ENCODE measurements around the gene CDON. TPM values are rescaled to one million over a fixed set of nuclear protein-coding genes. Genes with fewer than 3 reads are reported as not detected.

Gene CDON
- polyA plus RNA-seq, 3 donors: 0.01 TPM; not detected in 2

- Histone ChIP-seq H3K4me1 (ENCODE audit: control insufficient read depth in 1 of 2, insufficient read depth in 2 of 2, low read length in 2 of 2) (no peaks in the 10 kb centered on the region), H3K4me3 (replicated peaks in 1 of 3; ENCODE audit: low read depth in 2 of 3, low read length in 3 of 3) (no peak overlapping the region), H3K79me2 (ENCODE audit: insufficient read depth, low read length) (no peaks in the 10 kb centered on the region), H3K27ac (ENCODE audit: low read depth in 1 of 2, low read length in 2 of 2) (no peak overlapping the region), H3K36me3 (replicated peaks in 1 of 2; ENCODE audit: control insufficient read depth in 1 of 2, insufficient read depth in 2 of 2, low read length in 2 of 2) (no peaks in the 10 kb centered on the region), H4K20me1 (ENCODE audit: insufficient read depth, low read length) (no peaks in the 10 kb centered on the region), H3K9ac (ENCODE audit: insufficient read depth, low read length, poor library complexity, severe bottlenecking) (no peak overlapping the region), H2AFZ (ENCODE audit: insufficient read depth, low read depth, low read length, poor library complexity, severe bottlenecking) (peak overlapping the region; percentile 63), H3K4me2 (replicated peaks; ENCODE audit: extremely low read depth, low read length, poor library complexity, severe bottlenecking) (no peak overlapping the region), H3K27me3 (ENCODE audit: control insufficient read depth in 2 of 2, insufficient read depth in 2 of 2, low read length in 2 of 2) (no peaks in the 10 kb centered on the region), H3K9me3 (replicated peaks in 1 of 2; ENCODE audit: control insufficient read depth in 1 of 2, insufficient read depth in 1 of 2, low read length in 2 of 2) (no peaks in the 10 kb centered on the region)
- Mint-ChIP-seq H3K27ac (no peak overlapping the region), H3K27me3 (ENCODE audit: low read depth in 3 of 3) (peaks cover 0 to 8% (median 0%) of the 10 kb centered on the region in 3 donors), H3K36me3 (no peaks in the 10 kb centered on the region), H3K4me1 (peaks cover 4% of the 10 kb centered on the region), H3K4me3 (no peak overlapping the region), H3K9me3 (peaks cover 0 to 7% (median 0%) of the 10 kb centered on the region in 7 donors)
- no peak for TF ChIP-seq CTCF (IDR thresholded peaks at IDR 0.05)
- WGBS (ENCODE audit: insufficient coverage): 90% methylated on average over 5 of the region's 5 CpGs
- intact Hi-C loops (cut with micrococcal nuclease): no loop called here
- no peak for DNase-seq
These were observed 124.2 kb downstream of the CDON start for GRCh38 chr11:125938418-125938817.

- Histone ChIP-seq H3K79me2 (ENCODE audit: insufficient read depth, low read length) (no peaks in the 10 kb centered on the region), H4K20me1 (ENCODE audit: insufficient read depth, low read length) (no peaks in the 10 kb centered on the region), H2AFZ (ENCODE audit: insufficient read depth, low read depth, low read length, poor library complexity, severe bottlenecking) (no peak overlapping the region), H3K4me3 (replicated peaks in 1 of 3; ENCODE audit: low read depth in 2 of 3, low read length in 3 of 3) (no peak overlapping the region), H3K27ac (ENCODE audit: low read depth in 1 of 2, low read length in 2 of 2) (no peak overlapping the region), H3K4me2 (replicated peaks; ENCODE audit: extremely low read depth, low read length, poor library complexity, severe bottlenecking) (no peak overlapping the region), H3K27me3 (ENCODE audit: control insufficient read depth in 2 of 2, insufficient read depth in 2 of 2, low read length in 2 of 2) (no peaks in the 10 kb centered on the region), H3K4me1 (ENCODE audit: control insufficient read depth in 1 of 2, insufficient read depth in 2 of 2, low read length in 2 of 2) (no peaks in the 10 kb centered on the region), H3K9me3 (replicated peaks in 1 of 2; ENCODE audit: control insufficient read depth in 1 of 2, insufficient read depth in 1 of 2, low read length in 2 of 2) (no peaks in the 10 kb centered on the region), H3K9ac (ENCODE audit: insufficient read depth, low read length, poor library complexity, severe bottlenecking) (no peak overlapping the region), H3K36me3 (replicated peaks in 1 of 2; ENCODE audit: control insufficient read depth in 1 of 2, insufficient read depth in 2 of 2, low read length in 2 of 2) (no peaks in the 10 kb centered on the region)
- Mint-ChIP-seq H3K4me3 (no peak overlapping the region), H3K36me3 (no peaks in the 10 kb centered on the region), H3K27me3 (ENCODE audit: low read depth in 3 of 3) (peaks cover 1 to 3% (median 2%) of the 10 kb centered on the region in 3 donors), H3K27ac (no peak overlapping the region), H3K4me1 (peaks cover 4% of the 10 kb centered on the region), H3K9me3 (peaks cover 0 to 7% (median 0%) of the 10 kb centered on the region in 7 donors)
- intact Hi-C loops (cut with micrococcal nuclease): no loop called here
- no peak for DNase-seq
- WGBS (ENCODE audit: insufficient coverage): 82% methylated on average over 10 of the region's 12 CpGs
- no peak for TF ChIP-seq CTCF (IDR thresholded peaks at IDR 0.05)
These were observed 127.0 kb downstream of the CDON start for GRCh38 chr11:125935618-125936199.

Data from CD14-positive monocyte (primary cell).